ENCODE data around the gene NUDT19. TPM values are rescaled to one million over a fixed set of nuclear protein-coding genes. Genes with fewer than 3 reads are reported as not detected.

The NUDT19 gene
- total and polyA plus RNA-seq, 2 donors from 2014 or later: 8.8 to 11.7 TPM

- H3K27ac ChIP-seq (ENCODE audit: low read depth in 2 of 2, low read length in 2 of 2): peak overlapping the region; percentile 24 to 27
- intact Hi-C loops (cut with DNase I): no loop called here
Measured at GRCh38 chr19:32677657-32678056, 14.0 kb upstream of the NUDT19 start.

GRCh38 chr19:32680986-32681385 is 10.6 kb upstream of the NUDT19 start:
- FAIRE-seq (no peak), DNase-seq (no peak)
- H3K4me1 ChIP-seq (ENCODE audit: control insufficient read depth in 2 of 3, insufficient read depth in 2 of 3, low read depth in 1 of 3, low read length in 3 of 3): peaks cover 0 to 8% (median 0%) of the 10 kb centered on the region in 3 donors
- peaks cover 9% of the 10 kb centered on the region for H3K27me3 ChIP-seq (ENCODE audit: control insufficient read depth, insufficient read depth, low read length)
- H3K9me3 ChIP-seq (ENCODE audit: control insufficient read depth in 2 of 3, insufficient read depth in 1 of 3, low read length in 3 of 3): no peaks in the 10 kb centered on the region
- no peak overlapping the region for H3K9ac ChIP-seq (ENCODE audit: low read length in 3 of 3)
- no peak overlapping the region for H3K4me3 ChIP-seq (ENCODE audit: low read length in 3 of 3)
- no peaks in the 10 kb centered on the region for H3K36me3 ChIP-seq (ENCODE audit: control insufficient read depth in 2 of 3, insufficient read depth in 3 of 3, low read length in 3 of 3)
- TF ChIP-seq CTCF (IDR thresholded peaks at IDR 0.05; ENCODE audit: borderline replicate concordance, extremely low read depth, insufficient read depth): no peak
- intact Hi-C loops (cut with DNase I): no loop called here
- no peak overlapping the region for H3K27ac ChIP-seq (ENCODE audit: low read depth in 2 of 2, low read length in 2 of 2)

More at GRCh38 chr19:32677657-32678056, 14.0 kb upstream of the NUDT19 start:
- peaks cover 9% of the 10 kb centered on the region for H3K27me3 ChIP-seq (ENCODE audit: control insufficient read depth, insufficient read depth, low read length)
- no peak for FAIRE-seq
- H3K36me3 ChIP-seq (ENCODE audit: control insufficient read depth in 2 of 3, insufficient read depth in 3 of 3, low read length in 3 of 3): no peaks in the 10 kb centered on the region
- peaks cover 0 to 17% (median 0%) of the 10 kb centered on the region in 3 donors for H3K4me1 ChIP-seq (ENCODE audit: control insufficient read depth in 2 of 3, insufficient read depth in 2 of 3, low read depth in 1 of 3, low read length in 3 of 3)
- no peak overlapping the region for H3K9ac ChIP-seq (ENCODE audit: low read length in 3 of 3)
- peak overlapping the region in 2 of 3 donors; percentile 40 to 87 for H3K4me3 ChIP-seq (ENCODE audit: low read length in 3 of 3)
- TF ChIP-seq CTCF (IDR thresholded peaks at IDR 0.05; ENCODE audit: borderline replicate concordance, extremely low read depth, insufficient read depth): no peak
- H3K9me3 ChIP-seq (ENCODE audit: control insufficient read depth in 2 of 3, insufficient read depth in 1 of 3, low read length in 3 of 3): no peaks in the 10 kb centered on the region
- DNase-seq: peak in 3 of 5 donors; percentile 44 to 65 (median 47)

- no peaks in the 10 kb centered on the region for H3K9me3 ChIP-seq (ENCODE audit: control insufficient read depth in 2 of 3, insufficient read depth in 1 of 3, low read length in 3 of 3)
- H3K9ac ChIP-seq (ENCODE audit: low read length in 3 of 3): no peak overlapping the region
- TF ChIP-seq CTCF (IDR thresholded peaks at IDR 0.05; ENCODE audit: borderline replicate concordance, extremely low read depth, insufficient read depth): no peak
- H3K36me3 ChIP-seq (ENCODE audit: control insufficient read depth in 2 of 3, insufficient read depth in 3 of 3, low read length in 3 of 3): no peaks in the 10 kb centered on the region
- H3K4me3 ChIP-seq (ENCODE audit: low read length in 3 of 3): no peak overlapping the region
- no peak for FAIRE-seq
- intact Hi-C loops (cut with DNase I): no loop called here
- no peaks in the 10 kb centered on the region for H3K4me1 ChIP-seq (ENCODE audit: control insufficient read depth in 2 of 3, insufficient read depth in 2 of 3, low read depth in 1 of 3, low read length in 3 of 3)
- DNase-seq: no peak
- H3K27me3 ChIP-seq (ENCODE audit: control insufficient read depth, insufficient read depth, low read length): peaks cover 3% of the 10 kb centered on the region
- no peak overlapping the region for H3K27ac ChIP-seq (ENCODE audit: low read depth in 2 of 2, low read length in 2 of 2)
Measured at GRCh38 chr19:32682317-32682716, 9.3 kb upstream of the NUDT19 start.
